OCI-LY7 (cell line): ENCODE measurements around the gene RBBP7.

ENCODE experiments used
- CTCF ChIP-seq: fragments of 200-600 bp; sonication (generic); conservative IDR thresholded peaks from 2 replicates; pipeline ENCODE4 v1.5.1; 2014; ENCODE audit warnings: mild to moderate bottlenecking, antibody characterized with exemption, low read length, moderate library complexity, mixed read lengths
- EZH2phosphoT487 ChIP-seq: fragments of 200-600 bp; sonication (generic); IDR thresholded peaks from 2 replicates; pipeline ENCODE4 v1.6.1; 2018; ENCODE audit warnings: low read depth, borderline replicate concordance, mild to moderate bottlenecking, mixed run types, antibody characterized with exemption, low read length, moderate library complexity, mixed read lengths

GRCh38 chrX:16825264-16826035, 44.7 kb downstream of the RBBP7 start:
- TF ChIP-seq CTCF (no peak), EZH2phosphoT487 (no peak)
